GM21390 (cell line): Measurements from ENCODE around the gene TFDP2.
"Not testable (repeated sequence)": the region's sequence is repeated elsewhere in the genome, so short reads cannot be mapped to it uniquely, and the experiment has no call there.

Experiments used
- ATAC-seq: cut with Tn5 transposase; IDR thresholded peaks from one replicate; pipeline ENCODE4 v1.9.1; 2021; ENCODE audit not compliant: unreplicated experiment

TFDP2 gene

GRCh38 chr3:142077155-142077858 is 72.0 kb downstream of the TFDP2 start:
- no peak for ATAC-seq

DNA sequence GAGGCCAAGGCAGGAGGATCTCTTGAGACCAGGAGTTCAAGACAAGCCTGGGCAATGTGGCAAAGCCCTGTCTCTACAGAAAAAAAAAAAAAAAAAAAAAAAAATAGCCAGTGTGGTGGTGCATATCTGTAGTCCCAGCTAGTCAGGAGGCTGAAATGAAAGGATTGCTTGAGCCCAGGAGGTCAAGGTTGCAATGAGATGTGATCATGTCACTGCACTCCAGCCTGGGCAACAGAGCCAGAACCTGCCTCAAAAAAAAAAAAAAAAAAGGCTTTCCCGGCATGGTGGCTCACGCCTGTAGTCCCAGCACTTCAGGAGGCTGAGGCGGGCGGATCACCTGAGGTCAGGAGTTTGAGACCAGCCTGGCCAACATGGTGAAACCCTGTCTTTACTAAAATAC is 73.7 kb downstream of the TFDP2 start:
- not testable (repeated sequence) for ATAC-seq

- no peak for ATAC-seq
Measured at GRCh38 chr3:142072816-142073215, 76.5 kb downstream of the TFDP2 start.

GRCh38 chr3:142065932-142066331 is 83.4 kb downstream of the TFDP2 start:
- no peak for ATAC-seq

DNA sequence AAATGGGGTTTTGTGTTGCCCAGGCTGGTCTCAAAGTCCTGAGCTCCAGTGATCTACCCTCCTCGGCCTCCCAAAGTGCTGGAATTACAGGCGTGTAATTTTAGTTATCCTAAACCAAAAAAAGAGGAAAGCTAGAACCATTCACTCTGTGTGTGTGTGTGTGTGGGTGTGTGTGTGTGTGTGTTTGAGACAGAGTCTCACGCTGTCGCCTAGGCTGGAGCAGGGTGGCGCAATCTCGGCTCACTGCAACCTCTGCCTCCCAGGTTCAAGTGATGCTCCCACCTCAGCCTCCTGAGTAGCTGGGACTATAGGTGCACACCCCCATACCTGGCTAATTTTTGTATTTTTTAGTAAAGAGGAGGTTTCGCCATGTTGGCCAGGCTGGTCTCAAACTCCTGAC is 84.0 kb downstream of the TFDP2 start:
- ATAC-seq = no peak

DNA sequence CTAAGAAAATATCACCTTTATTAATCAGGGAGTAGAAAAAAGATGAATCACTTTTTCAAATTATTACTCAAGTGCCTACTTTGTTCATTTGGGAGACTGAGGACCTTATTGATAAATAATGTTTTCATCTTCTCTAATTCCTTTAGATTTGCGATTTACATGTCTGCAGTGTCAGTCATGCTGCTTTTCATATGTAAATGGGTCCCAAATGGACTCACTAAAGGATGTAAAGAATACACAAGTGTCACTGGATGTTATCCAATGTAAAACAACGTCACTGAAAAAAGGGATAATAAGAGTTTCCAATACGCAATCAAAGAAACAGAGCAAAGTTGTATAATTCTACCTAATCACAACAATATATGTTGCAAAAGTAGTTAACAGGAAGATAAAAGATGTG is 84.9 kb downstream of the TFDP2 start:
- ATAC-seq = no peak

GRCh38 chr3:142057331-142057725 is 92.0 kb downstream of the TFDP2 start:
- no peak for ATAC-seq

DNA sequence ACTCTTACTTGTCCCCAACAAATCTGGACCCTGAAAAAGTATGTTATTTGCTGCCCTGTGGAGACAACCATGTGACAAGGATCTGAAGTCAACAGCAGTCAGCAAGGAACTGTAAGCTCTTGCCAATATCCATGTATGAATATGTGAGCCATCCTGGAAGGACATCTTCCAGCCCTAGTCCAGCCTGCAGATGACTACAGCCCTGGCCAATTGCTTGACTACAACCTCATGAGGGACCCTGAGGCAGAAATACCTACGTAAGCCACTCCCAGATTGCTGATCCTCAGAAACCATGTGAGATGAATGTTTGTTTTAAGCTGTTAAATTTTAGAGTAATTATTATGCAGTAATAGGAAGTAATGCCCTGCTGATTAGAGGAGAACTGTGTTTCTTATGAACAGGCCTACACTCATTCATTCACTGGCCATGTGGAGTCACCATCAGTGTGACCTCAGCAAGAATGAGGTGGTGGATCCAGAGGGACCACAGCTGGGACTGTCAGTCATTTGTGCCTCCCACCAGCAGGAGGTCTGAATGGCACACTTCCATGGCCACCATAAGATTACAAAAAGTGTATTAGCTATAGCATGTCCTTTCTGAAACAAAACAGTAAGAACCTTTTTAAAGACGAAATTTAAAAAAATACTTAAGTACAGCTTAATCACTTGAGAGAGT is 92.6 kb downstream of the TFDP2 start:
- no peak for ATAC-seq

DNA sequence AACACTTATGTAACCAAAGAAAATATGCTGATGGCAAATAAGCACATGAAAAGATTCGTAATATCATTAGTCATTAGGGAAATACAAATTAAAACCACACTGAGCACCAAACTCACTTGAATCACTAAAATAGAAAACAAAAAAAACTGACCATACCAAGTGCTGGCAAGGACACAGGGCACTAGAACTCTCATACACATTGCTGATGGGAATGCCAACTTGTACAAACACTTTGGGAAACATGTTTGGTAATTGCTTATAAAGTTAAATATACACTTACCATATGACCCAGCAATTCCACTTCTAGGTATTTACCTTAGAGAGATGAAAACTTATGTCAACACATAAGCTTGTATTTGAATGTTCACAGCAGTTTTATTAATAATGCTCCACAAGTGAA is 95.5 kb downstream of the TFDP2 start:
- ATAC-seq = no peak

GRCh38 chr3:142053244-142053643 is 96.1 kb downstream of the TFDP2 start:
- no peak for ATAC-seq

DNA sequence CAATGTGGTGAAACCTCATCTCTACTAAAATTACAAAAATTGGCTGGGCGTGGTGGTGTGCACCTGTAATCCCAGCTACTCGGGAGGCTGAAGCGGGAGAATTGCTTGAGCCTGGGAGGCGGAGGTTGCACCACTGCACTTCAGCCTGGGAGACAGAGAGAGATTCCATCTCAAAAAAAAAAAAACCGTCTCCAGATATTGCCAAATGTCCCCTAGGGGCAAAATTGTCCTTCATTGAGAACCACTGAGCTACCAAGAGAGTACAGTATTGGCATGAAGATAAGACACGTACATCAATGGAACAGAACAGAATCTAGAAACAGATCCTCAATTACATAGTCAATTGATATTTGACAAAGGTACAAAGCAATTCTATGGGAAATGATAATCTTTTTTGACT is 98.0 kb downstream of the TFDP2 start:
- ATAC-seq = no peak

DNA sequence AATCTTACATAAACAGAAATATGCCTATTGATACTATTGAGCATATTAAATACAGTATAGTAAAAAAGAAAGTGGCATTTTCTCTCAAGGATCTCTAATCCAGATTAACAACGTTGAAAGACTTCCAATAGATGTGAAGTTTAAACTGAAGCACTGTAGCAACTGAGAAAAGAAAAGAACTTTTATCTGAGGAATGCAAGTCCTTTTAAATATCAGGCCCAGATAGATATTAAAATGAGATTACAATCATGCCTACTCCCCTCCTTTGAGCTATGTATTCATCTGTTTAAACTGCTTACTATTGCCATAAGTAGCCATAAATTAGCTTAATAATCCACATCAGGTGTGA is 102.3 kb downstream of the TFDP2 start:
- no peak for ATAC-seq

GRCh38 chr3:142046320-142047020 is 102.9 kb downstream of the TFDP2 start:
- ATAC-seq = no peak

- no peak for ATAC-seq
Measured at GRCh38 chr3:142040941-142041491, 108.3 kb downstream of the TFDP2 start.

- no peak for ATAC-seq
Measured at GRCh38 chr3:142035308-142035922, 113.9 kb downstream of the TFDP2 start.

DNA sequence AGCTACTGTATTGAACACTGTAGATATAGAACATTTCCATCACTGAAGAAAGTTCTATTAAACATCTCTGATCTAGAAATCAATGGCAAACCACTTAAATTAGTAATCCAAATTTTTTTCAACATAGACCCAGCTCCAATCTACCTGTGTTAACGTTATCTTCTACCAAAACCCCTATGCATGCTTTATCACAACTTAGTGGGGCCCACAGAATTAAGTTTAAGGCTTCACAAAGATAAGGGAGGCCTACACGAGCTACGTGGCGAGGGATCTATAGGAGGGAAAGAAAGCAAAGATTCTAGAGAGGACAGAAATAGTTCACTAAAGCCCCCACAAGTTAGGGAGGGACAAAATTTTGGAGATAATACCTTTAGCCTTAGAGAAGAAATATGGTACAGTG is 116.1 kb downstream of the TFDP2 start:
- ATAC-seq = no peak

GRCh38 chr3:142031575-142031974 is 117.8 kb downstream of the TFDP2 start:
- no peak for ATAC-seq

GRCh38 chr3:142029791-142030190 is 119.6 kb downstream of the TFDP2 start:
- no peak for ATAC-seq

DNA sequence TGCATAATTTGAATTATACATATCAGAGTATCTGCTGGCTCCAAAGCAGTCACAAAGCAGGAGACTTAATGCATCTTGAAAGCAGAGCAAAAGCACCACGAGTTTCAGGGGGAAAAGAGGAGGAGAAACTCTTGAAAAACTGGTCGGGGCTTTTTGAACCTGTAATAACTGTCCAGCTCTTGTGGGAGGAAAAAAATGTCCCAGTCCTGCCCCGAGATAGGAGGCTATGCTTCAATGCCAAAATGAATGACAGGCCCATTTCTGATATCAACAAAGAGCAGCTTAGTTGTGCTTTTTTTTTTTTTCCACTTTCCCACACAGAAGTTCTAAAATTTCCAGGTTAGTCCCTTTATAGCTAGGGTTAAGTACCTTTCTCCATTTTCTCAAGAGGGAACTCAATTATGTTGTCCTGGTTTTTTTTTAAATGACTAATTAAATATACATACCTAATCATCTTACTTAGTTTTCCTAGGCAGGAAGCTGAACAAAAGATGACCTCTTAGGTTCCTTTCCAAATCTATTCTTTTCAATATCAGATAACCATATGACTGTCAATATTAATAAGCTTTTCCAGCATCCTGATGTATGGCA is 120.2 kb downstream of the TFDP2 start:
- ATAC-seq = no peak

- ATAC-seq = peak; percentile 61
Measured at GRCh38 chr3:142028243-142028777, 121.0 kb downstream of the TFDP2 start.

DNA sequence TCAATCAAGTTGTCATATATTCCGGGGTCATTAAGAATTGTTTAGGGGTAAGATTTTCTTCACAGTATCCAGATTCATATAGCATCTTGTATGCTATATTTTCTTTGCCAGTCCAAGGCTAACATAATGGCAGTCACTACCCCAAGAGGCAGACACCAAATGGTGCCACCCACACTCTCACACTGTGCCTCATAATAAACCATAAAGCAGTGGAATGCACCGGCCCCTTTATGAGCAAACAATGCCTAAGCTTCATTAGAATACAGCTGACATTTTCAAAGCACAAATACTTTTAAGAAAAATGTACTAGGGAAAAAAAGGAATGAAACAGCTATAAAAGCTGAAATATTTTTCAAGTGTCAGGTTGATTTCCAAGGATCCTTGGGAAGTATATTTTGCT is 121.6 kb downstream of the TFDP2 start:
- ATAC-seq = no peak
